Neural progenitor cell (in vitro differentiated cells): ENCODE measurements around the gene PEAK3.

ENCODE experiments used
- CTCF ChIP-seq: fragments of 200-600 bp; sonication (generic); IDR thresholded peaks from 2 replicates; pipeline ENCODE4 v1.5.1; 2017; ENCODE audit warnings: antibody characterized with exemption, mild to moderate bottlenecking
- EZH2 ChIP-seq: fragments of 200-600 bp; sonication (generic); IDR thresholded peaks from 2 replicates; pipeline ENCODE4 v1.6.1; 2017; ENCODE audit warnings: antibody characterized with exemption, mild to moderate bottlenecking, moderate library complexity
- EZH2phosphoT487 ChIP-seq: fragments of 200-600 bp; sonication (generic); IDR thresholded peaks from 2 replicates; pipeline ENCODE4 v1.6.1; 2017; ENCODE audit warnings: antibody characterized with exemption

DNA sequence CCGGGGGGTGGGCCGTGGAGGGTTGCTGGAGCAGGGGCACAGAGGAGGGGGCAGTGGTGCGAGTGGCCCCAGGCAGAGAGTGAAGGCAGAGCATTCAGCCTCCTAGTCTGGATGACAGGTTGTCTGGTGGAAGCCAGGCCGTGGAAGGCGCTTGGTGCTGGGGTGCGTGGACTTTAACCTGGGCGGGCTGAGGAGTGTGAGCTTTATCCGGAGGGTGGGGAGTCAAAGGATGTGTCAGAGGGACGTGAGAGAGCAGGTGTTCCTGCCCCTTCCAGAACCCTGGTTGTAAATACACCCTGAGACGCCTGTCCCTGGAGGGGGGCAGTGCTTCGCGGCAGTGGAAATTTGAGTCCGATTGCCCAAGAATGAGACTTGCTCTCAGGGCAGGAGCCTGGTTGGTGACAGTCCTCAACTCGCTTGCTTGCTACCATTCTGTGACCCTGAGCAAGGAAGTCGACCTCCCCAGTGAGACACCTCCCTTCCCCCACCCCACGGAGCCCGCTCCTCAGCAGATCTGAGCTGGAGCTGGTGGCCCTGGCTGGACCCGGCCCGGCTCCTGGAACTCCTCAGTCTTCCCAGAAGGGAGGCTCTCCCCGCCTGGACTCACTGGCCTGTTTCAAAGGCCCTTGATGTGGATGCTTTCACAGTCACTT lies 48.8 kb upstream of the PEAK3 start:
- TF ChIP-seq CTCF (no peak), EZH2 (no peak), EZH2phosphoT487 (no peak)
